H1 (cell line): Measurements from ENCODE around the gene DRG1. TPM values are rescaled to one million over a fixed set of nuclear protein-coding genes. Genes with fewer than 3 reads are reported as not detected.

Experiments
- CTCF ChIA-PET: fragments of 300-600 bp; sonication (Branson Sonifier 250); formaldehyde crosslinking; loops from one replicate; lab custom pipeline; 2021; ENCODE audit not compliant: partially characterized antibody; lab: Charles Lee
- POLR2A ChIA-PET: fragments of 300-600 bp; sonication (Branson Sonifier 250); formaldehyde crosslinking; loops from one replicate; lab custom pipeline; 2021; ENCODE audit warnings: inconsistent platforms; ENCODE audit not compliant: partially characterized antibody; lab: Charles Lee
- DNase-seq, 2 experiments: peaks; one replicate each; pipeline versions ENCODE4 v3.0.0 to v3.0.0-alpha.2; 2010 to 2022; ENCODE audit warnings: low spot score in 2 of 2, low read depth in 1 of 2, mixed read lengths in 1 of 2
- FAIRE-seq: peaks from 2 replicates; lab custom pipeline; 2011; peaks lifted over from hg19 to GRCh38; lab: Jason Lieb, UNC
- H2AFZ ChIP-seq: 2 replicates; pipeline ENCODE4 v1.8.1; 2012; ENCODE audit warnings: low read length, inconsistent platforms
- H2AK5ac ChIP-seq: 2 replicates; pipeline ENCODE4 v1.6.1; 2013; ENCODE audit warnings: low read depth, low read length
- H2BK120ac ChIP-seq: replicated peaks from 2 replicates; pipeline ENCODE3; 2013; ENCODE audit warnings: low read depth, low read length, inconsistent platforms
- H2BK12ac ChIP-seq: 2 replicates; pipeline ENCODE4 v1.6.1; 2013; ENCODE audit warnings: low read depth, low read length
- H2BK15ac ChIP-seq: 2 replicates; pipeline ENCODE4 v1.6.1; 2013; ENCODE audit warnings: low read length
- H2BK20ac ChIP-seq: 2 replicates; pipeline ENCODE4 v1.6.1; 2013; ENCODE audit warnings: low read length
- H2BK5ac ChIP-seq: 2 replicates; pipeline ENCODE4 v1.6.1; 2013; ENCODE audit warnings: low read depth, low read length
- H3K14ac ChIP-seq: 2 replicates; pipeline ENCODE4 v1.6.1; 2013; ENCODE audit warnings: inconsistent platforms; ENCODE audit not compliant: insufficient read length
- H3K18ac ChIP-seq: 2 replicates; pipeline ENCODE4 v1.6.1; 2013; ENCODE audit warnings: low read length; ENCODE audit errors: extremely low read depth
- H3K23ac ChIP-seq: 2 replicates; pipeline ENCODE4 v1.6.1; 2013; ENCODE audit warnings: inconsistent platforms; ENCODE audit not compliant: insufficient read length
- H3K23me2 ChIP-seq: 2 replicates; pipeline ENCODE4 v1.6.1; 2013; ENCODE audit warnings: low read depth, low read length
- H3K27ac ChIP-seq: 2 replicates; pipeline ENCODE4 v1.6.1; 2011; ENCODE audit warnings: low read depth, low read length, inconsistent platforms
- H3K27me3 ChIP-seq, 4 experiments: replicated peaks in 1 of 4; 1 replicate in 1 of 4; 2 replicates in 3 of 4; pipeline versions ENCODE4 v1.6.1 to v1.8.1; 2011 to 2013; ENCODE audit warnings: low read length in 3 of 4, mild to moderate bottlenecking in 3 of 4, inconsistent platforms in 2 of 4, mixed read lengths in 2 of 4, moderate library complexity in 1 of 4; ENCODE audit not compliant: control insufficient read depth in 3 of 4, insufficient read depth in 3 of 4; ENCODE audit errors: extremely low read depth in 1 of 4
- H3K36me3 ChIP-seq, 4 experiments: 2 replicates each; pipeline versions ENCODE4 v1.6.1 to v1.8.1; 2011 to 2013; ENCODE audit warnings: mild to moderate bottlenecking in 4 of 4, low read length in 3 of 4, moderate library complexity in 2 of 4, control low read depth in 1 of 4, inconsistent platforms in 1 of 4; ENCODE audit not compliant: insufficient read depth in 4 of 4, control insufficient read depth in 2 of 4
- H3K4ac ChIP-seq: replicated peaks from 2 replicates; pipeline ENCODE3; 2013; ENCODE audit warnings: low read length, low read depth, mixed read lengths, inconsistent platforms; ENCODE audit not compliant: insufficient read length
- H3K4me1 ChIP-seq, 4 experiments: replicated peaks in 1 of 4; 1 replicate in 1 of 4; 2 replicates in 3 of 4; pipeline versions ENCODE4 v1.6.1 to v1.8.1; 2011 to 2013; ENCODE audit warnings: low read length in 3 of 4, inconsistent platforms in 2 of 4, mixed read lengths in 1 of 4; ENCODE audit not compliant: insufficient read depth in 4 of 4, control insufficient read depth in 3 of 4
- H3K4me2 ChIP-seq, 2 experiments: 2 replicates each; pipeline versions ENCODE4 v1.6.1 to v1.8.1; 2011 to 2013; ENCODE audit warnings: low read depth in 2 of 2, low read length in 2 of 2, control low read depth in 1 of 2, inconsistent platforms in 1 of 2, mild to moderate bottlenecking in 1 of 2; ENCODE audit not compliant: insufficient read depth in 1 of 2
- H3K4me3 ChIP-seq, 4 experiments: fragments of 200-600, 300-600 bp in 1 of 4; sonication (generic), shearing (Covaris generic), sonication (Bioruptor Twin) in 1 of 4; 2 replicates each; pipeline versions ENCODE4 v1.5.1 to v1.8.1; 2011 to 2016; ENCODE audit warnings: low read length in 4 of 4, low read depth in 3 of 4, control low read depth in 2 of 4, inconsistent platforms in 2 of 4, mild to moderate bottlenecking in 2 of 4, mixed read lengths in 1 of 4, moderate library complexity in 1 of 4; ENCODE audit not compliant: insufficient read depth in 2 of 4; ENCODE audit errors: extremely low read depth in 1 of 4
- H3K56ac ChIP-seq: replicated peaks from 2 replicates; pipeline ENCODE3; 2013; ENCODE audit warnings: low read depth, mild to moderate bottlenecking, mixed read lengths, low read length, inconsistent platforms; ENCODE audit not compliant: insufficient read length
- H3K79me1 ChIP-seq: 2 replicates; pipeline ENCODE4 v1.6.1; 2013; ENCODE audit warnings: low read depth, low read length, control low read depth
- H3K79me2 ChIP-seq, 2 experiments: 2 replicates each; pipeline versions ENCODE4 v1.6.1 to v1.8.1; 2012 to 2013; ENCODE audit warnings: low read length in 2 of 2, mild to moderate bottlenecking in 2 of 2, inconsistent platforms in 1 of 2; ENCODE audit not compliant: insufficient read depth in 2 of 2, control insufficient read depth in 1 of 2
- H3K9ac ChIP-seq, 4 experiments: replicated peaks in 1 of 4; 1 replicate in 1 of 4; 2 replicates in 3 of 4; pipeline versions ENCODE4 v1.6.1 to v1.8.1; 2011 to 2013; ENCODE audit warnings: low read depth in 3 of 4, low read length in 3 of 4, control low read depth in 2 of 4, mild to moderate bottlenecking in 2 of 4, moderate library complexity in 2 of 4, inconsistent platforms in 1 of 4; ENCODE audit errors: extremely low read depth in 1 of 4
- H3K9me3 ChIP-seq, 2 experiments: 2 replicates each; pipeline versions ENCODE4 v1.6.1 to v1.8.1; 2012 to 2013; ENCODE audit warnings: mild to moderate bottlenecking in 2 of 2, moderate library complexity in 2 of 2, control low read depth in 1 of 2, inconsistent platforms in 1 of 2, low read depth in 1 of 2, low read length in 1 of 2, mixed read lengths in 1 of 2; ENCODE audit not compliant: insufficient read depth in 2 of 2
- H4K20me1 ChIP-seq, 2 experiments: replicated peaks in 1 of 2; 2 replicates each; pipeline versions ENCODE3 to v1.8.1; 2011 to 2013; ENCODE audit warnings: inconsistent platforms in 2 of 2, low read length in 2 of 2, mild to moderate bottlenecking in 1 of 2; ENCODE audit not compliant: insufficient read depth in 2 of 2, control insufficient read depth in 1 of 2
- H4K5ac ChIP-seq: 2 replicates; pipeline ENCODE4 v1.6.1; 2013; ENCODE audit warnings: low read length, low read depth, mixed read lengths, inconsistent platforms; ENCODE audit not compliant: insufficient read length
- H4K8ac ChIP-seq: 2 replicates; pipeline ENCODE4 v1.8.0; 2013; ENCODE audit warnings: mild to moderate bottlenecking, moderate library complexity, low read length, inconsistent platforms; ENCODE audit not compliant: insufficient read depth; ENCODE audit errors: extremely low read depth
- H4K91ac ChIP-seq: replicated peaks from 2 replicates; pipeline ENCODE3; 2013; ENCODE audit warnings: low read length, mixed read lengths, inconsistent platforms; ENCODE audit not compliant: insufficient read length
- BACH1 ChIP-seq: IDR thresholded peaks from 2 replicates; pipeline ENCODE4 v1.6.1; 2012; ENCODE audit warnings: low read length, improper control_type of control experiment
- CEBPB ChIP-seq: IDR thresholded peaks from 2 replicates; pipeline ENCODE4 v1.6.1; 2012; ENCODE audit warnings: low read depth, low read length
- CTBP2 ChIP-seq: IDR thresholded peaks from 2 replicates; pipeline ENCODE4 v1.7.0; 2011; ENCODE audit warnings: borderline replicate concordance, mild to moderate bottlenecking, moderate library complexity, mixed read lengths, low read length; ENCODE audit not compliant: insufficient read depth, insufficient read length
- EP300 ChIP-seq, 2 experiments: IDR thresholded peaks; 1 replicate in 1 of 2; 2 replicates in 1 of 2; pipeline ENCODE4 v1.6.1; 2011 to 2012; ENCODE audit warnings: low read depth in 2 of 2, low read length in 2 of 2, mild to moderate bottlenecking in 2 of 2, borderline replicate concordance in 1 of 2, inconsistent platforms in 1 of 2, moderate library complexity in 1 of 2
- JUN ChIP-seq: IDR thresholded peaks from 2 replicates; pipeline ENCODE4 v1.6.1; 2011; ENCODE audit warnings: low read depth, mild to moderate bottlenecking, improper control_type of control experiment, low read length
- MAFK ChIP-seq: IDR thresholded peaks from 2 replicates; pipeline ENCODE4 v1.6.1; 2012; ENCODE audit warnings: low read depth, mild to moderate bottlenecking, improper control_type of control experiment, low read length
- RBBP5 ChIP-seq: IDR thresholded peaks from 2 replicates; pipeline ENCODE4 v1.7.1; 2012; ENCODE audit warnings: low read depth, mild to moderate bottlenecking, inconsistent platforms, low read length, moderate library complexity, borderline replicate concordance
- RXRA ChIP-seq: IDR thresholded peaks from 2 replicates; pipeline ENCODE4 v1.6.1; 2011; ENCODE audit warnings: low read depth, mild to moderate bottlenecking, low read length, moderate library complexity; ENCODE audit not compliant: insufficient read depth
- SAP30 ChIP-seq: fragments of 300-600 bp; sonication (generic); IDR thresholded peaks from 2 replicates; pipeline ENCODE4 v1.7.1; 2012; ENCODE audit warnings: low read length, moderate library complexity, mild to moderate bottlenecking, inconsistent platforms; ENCODE audit not compliant: insufficient read depth, insufficient replicate concordance
- SRF ChIP-seq: IDR thresholded peaks from 2 replicates; pipeline ENCODE4 v1.6.1; 2011; ENCODE audit warnings: mild to moderate bottlenecking, low read depth, low read length, moderate library complexity
- TBP ChIP-seq: IDR thresholded peaks from 2 replicates; pipeline ENCODE4 v1.6.1; 2011; ENCODE audit warnings: low read depth, low read length, improper control_type of control experiment
- YY1 ChIP-seq: IDR thresholded peaks from 2 replicates; pipeline ENCODE4 v1.6.1; 2011; ENCODE audit warnings: low read depth, mild to moderate bottlenecking, low read length
- WGBS, 2 experiments: shearing (Covaris generic) in 1 of 2; methylation state at CpG; one replicate each; pipeline versions ENCODE4 v1.1.6 to v1.1.7; 2013 to 2015; ENCODE audit warnings: low lambda C conversion rate in 2 of 2, mixed read lengths in 2 of 2, inconsistent platforms in 1 of 2, low coverage in 1 of 2, missing lambda C conversion rate in 1 of 2; ENCODE audit not compliant: insufficient replicate concordance in 2 of 2, insufficient coverage in 1 of 2, insufficient read length in 1 of 2; ENCODE audit errors: extremely low coverage in 1 of 2, missing lambda C conversion rate in 1 of 2; 5-methylcytosine and 5-hydroxymethylcytosine counted together
- polyA plus RNA-seq, 7 experiments: library from polyadenylated mRNA; depleted of rRNA in 3 of 7; stranded (reverse) in 5 of 7; unstranded in 2 of 7; fragments of >200 nt in 5 of 7; fragments of 200-250 nt in 2 of 7; gene quantifications; 1 replicate in 5 of 7; 2 replicates in 1 of 7; 4 replicates in 1 of 7; pipeline versions ENCODE4 v1.2.1 to v1.2.3, GENCODE V29; 2011 to 2013; ENCODE audit warnings: missing spikeins in 2 of 7, mixed read lengths in 2 of 7
- total RNA-seq: library from RNA; stranded (reverse); fragmentation: NEBNext Ultra II Directional; extraction: Animal tissue kit (Norgen Biotek cat#: 25700); gene quantifications from 2 replicates; pipeline ENCODE4 v1.2.1, GENCODE V29; 2021
- TF ChIP-seq, protein P1 (sequence below): IDR thresholded peaks from 2 replicates; pipeline ENCODE4 v1.6.1; 2011; ENCODE audit warnings: low read length, improper control_type of control experiment

Gene DRG1
- total and polyA plus RNA-seq, 2 of the 8 experiments (the other 6 are each of a cell fraction or from before 2014, with no cell fraction given), result 45.3 to 81.9 TPM

DNA sequence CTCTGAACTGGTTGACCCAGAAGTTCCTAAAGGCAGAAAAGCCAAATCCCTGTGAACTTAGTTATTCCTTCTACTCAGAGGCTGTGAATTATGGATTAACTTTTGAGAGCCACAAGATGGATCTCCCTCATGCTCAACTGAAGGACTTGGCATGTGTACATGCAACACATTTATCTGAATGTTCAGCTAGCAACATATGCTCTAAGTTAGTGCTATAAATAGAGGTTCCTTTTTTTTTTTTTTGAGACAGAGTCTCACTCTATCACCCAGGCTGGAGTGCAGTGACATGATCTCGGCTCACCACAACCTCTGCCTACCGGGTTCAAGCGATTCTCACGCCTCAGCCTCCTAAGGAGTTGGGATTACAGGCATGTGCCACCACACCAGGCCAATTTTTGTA is 50.1 kb downstream of the DRG1 start:
- Histone ChIP-seq H4K5ac (no peak overlapping the region), H2BK12ac (no peak overlapping the region), H3K9me3 (no peaks in the 10 kb centered on the region), H3K4me1 (no peaks in the 10 kb centered on the region), H2BK15ac (no peak overlapping the region), H3K4ac (no peak overlapping the region), H2AK5ac (no peak overlapping the region), H3K23ac (no peak overlapping the region), H3K79me1 (no peaks in the 10 kb centered on the region), H2AFZ (no peak overlapping the region), H4K20me1 (peaks cover 0 to 1% of the 10 kb centered on the region in 2 experiments), H3K27ac (no peak overlapping the region), H3K4me2 (no peak overlapping the region), H3K27me3 (peaks cover 0 to 1% (median 0%) of the 10 kb centered on the region in 4 experiments; a peak in 1 of 7 replicates), H3K4me3 (no peak overlapping the region), H2BK120ac (no peak overlapping the region), H3K18ac (no peak overlapping the region), H2BK5ac (no peak overlapping the region), H3K79me2 (no peaks in the 10 kb centered on the region), H3K36me3 (peaks cover under 1 to 20% (median 8%) of the 10 kb centered on the region in 4 experiments; a peak in 6 of 8 replicates), H4K8ac (no peak overlapping the region), H3K9ac (no peak overlapping the region), H2BK20ac (no peak overlapping the region), H3K23me2 (no peaks in the 10 kb centered on the region), H3K56ac (no peak overlapping the region), H4K91ac (no peak overlapping the region), H3K14ac (no peak overlapping the region)
- ChIA-PET CTCF (interaction anchor here (0.6 to 0.9 kb wide), 2 partner anchors 11 to 1136 kb away, joined by 3 read pairs; no protein-coding TSS in a partner anchor), POLR2A (interaction anchor here (1.1 to 2.1 kb wide), 2 partner anchors 20 to 28 kb away, joined by 4 to 5 read pairs; no protein-coding TSS in a partner anchor)
- no peak for DNase-seq
- 95% methylated on average over 4 of the region's 4 CpGs; no CpG with 5 or more reads in 1 of the 2 experiments for WGBS, 2 experiments
- no peak for FAIRE-seq
- TF ChIP-seq BACH1 (no peak), RBBP5 (no peak), YY1 (no peak), CTBP2 (no peak), SRF (no peak), EP300 (IDR thresholded peaks at IDR 0.05; ENCODE audit: borderline replicate concordance in 1 of 2, low read depth in 2 of 2, low read length in 2 of 2) (no peak), JUN (no peak), RXRA (no peak), SAP30 (no peak), TBP (no peak), CEBPB (no peak), MAFK (no peak)
- TF ChIP-seq, protein P1, sequence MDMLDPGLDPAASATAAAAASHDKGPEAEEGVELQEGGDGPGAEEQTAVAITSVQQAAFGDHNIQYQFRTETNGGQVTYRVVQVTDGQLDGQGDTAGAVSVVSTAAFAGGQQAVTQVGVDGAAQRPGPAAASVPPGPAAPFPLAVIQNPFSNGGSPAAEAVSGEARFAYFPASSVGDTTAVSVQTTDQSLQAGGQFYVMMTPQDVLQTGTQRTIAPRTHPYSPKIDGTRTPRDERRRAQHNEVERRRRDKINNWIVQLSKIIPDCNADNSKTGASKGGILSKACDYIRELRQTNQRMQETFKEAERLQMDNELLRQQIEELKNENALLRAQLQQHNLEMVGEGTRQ, result no peak
